ENCODE data around the gene BRICD5.

DNA sequence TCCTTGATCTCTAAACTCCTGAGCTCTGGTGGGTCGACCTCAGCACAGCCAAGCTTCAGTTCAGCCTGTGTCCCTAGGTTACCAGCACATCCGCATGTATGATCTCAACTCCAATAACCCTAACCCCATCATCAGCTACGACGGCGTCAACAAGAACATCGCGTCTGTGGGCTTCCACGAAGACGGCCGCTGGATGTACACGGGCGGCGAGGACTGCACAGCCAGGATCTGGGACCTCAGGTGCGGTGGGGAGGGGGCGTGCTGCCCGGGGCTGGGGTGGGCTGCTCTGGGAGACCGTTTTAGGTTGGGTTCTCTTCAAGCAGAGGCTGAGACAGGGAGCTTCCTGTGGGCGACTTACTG is 4.3 kb downstream of the BRICD5 start:
- no peak for TF ChIP-seq EZH2phosphoT487 (IDR thresholded peaks at IDR 0.05; ENCODE audit: low read depth, severe bottlenecking, unreplicated experiment)
- TF ChIP-seq, protein P1, sequence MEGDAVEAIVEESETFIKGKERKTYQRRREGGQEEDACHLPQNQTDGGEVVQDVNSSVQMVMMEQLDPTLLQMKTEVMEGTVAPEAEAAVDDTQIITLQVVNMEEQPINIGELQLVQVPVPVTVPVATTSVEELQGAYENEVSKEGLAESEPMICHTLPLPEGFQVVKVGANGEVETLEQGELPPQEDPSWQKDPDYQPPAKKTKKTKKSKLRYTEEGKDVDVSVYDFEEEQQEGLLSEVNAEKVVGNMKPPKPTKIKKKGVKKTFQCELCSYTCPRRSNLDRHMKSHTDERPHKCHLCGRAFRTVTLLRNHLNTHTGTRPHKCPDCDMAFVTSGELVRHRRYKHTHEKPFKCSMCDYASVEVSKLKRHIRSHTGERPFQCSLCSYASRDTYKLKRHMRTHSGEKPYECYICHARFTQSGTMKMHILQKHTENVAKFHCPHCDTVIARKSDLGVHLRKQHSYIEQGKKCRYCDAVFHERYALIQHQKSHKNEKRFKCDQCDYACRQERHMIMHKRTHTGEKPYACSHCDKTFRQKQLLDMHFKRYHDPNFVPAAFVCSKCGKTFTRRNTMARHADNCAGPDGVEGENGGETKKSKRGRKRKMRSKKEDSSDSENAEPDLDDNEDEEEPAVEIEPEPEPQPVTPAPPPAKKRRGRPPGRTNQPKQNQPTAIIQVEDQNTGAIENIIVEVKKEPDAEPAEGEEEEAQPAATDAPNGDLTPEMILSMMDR (IDR thresholded peaks at IDR 0.05; ENCODE audit: poor library complexity): no peak
